ENCODE results near the gene SARDH.

- TF ChIP-seq CTCF (IDR thresholded peaks at IDR 0.05) (no peak), POLR2A (IDR thresholded peaks at IDR 0.05) (no peak), EP300 (IDR thresholded peaks at IDR 0.05) (no peak)
Observed at GRCh38 chr9:133627341-133627740, 110.8 kb downstream of the SARDH start.
